Putamen (tissue), 1 donor: ENCODE measurements around the gene PPP1R2C.

ENCODE experiments used
- DNase-seq: peaks from one replicate; pipeline ENCODE4 v3.0.0-alpha.2; 2016; ENCODE audit warnings: low spot score

PPP1R2C gene

DNA sequence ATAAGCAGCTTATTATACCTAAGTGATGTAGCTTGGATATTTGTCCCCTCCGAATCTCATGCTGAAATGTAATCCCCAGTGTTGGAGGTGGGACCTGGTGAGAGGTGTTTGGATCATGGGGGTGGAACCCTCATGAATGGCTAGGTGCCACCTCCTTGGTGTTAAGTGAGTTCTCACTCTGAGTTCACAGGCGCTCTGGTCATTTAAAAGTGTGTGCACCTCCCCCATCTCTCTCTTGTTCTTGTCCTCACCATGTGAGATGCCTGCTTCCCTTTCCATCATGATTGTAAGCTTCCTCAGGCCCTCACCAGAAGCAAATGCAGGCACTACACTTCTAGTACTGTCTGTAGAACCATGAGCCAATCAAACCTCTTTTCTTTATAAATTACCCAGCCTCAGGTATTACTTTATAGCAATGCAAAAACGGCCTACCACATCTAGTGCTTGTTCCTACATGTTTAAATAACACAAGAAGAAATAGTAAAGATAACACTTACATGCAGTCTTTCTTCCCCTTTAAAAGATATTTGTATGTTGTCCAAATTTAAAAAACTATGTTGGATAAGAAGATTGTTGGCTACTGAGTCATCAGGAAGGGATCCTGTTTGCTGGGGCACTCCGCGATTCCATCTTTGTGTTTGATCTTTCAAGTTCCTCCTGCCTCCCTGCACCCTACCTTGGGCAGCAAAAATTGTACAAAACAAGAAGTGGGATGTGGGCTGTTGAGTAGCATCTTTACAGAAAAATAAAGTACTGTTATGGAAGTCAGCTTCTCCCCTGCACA is 29.7 kb downstream of the PPP1R2C start:
- DNase-seq = no peak

GRCh38 chrX:42746606-42747005 is 31.4 kb downstream of the PPP1R2C start:
- DNase-seq = no peak

DNA sequence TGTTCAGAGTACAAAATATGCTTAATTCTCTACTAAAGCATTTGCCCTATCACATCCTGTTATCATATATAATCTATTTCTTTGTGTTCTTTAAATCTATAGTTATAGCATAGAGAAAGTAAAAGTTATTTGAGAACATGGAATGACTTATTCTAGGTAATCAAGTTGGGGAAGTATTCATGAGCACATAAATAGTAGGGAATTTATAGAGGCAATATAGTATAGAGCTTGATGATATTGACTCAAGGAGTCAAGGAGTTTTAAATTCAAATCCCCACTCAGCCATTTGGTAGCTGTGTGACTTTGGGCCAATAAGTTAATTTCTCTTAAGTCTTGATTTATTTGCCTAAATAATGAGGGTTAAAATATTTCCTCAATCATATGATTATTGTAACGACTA is 37.5 kb downstream of the PPP1R2C start:
- no peak for DNase-seq

DNA sequence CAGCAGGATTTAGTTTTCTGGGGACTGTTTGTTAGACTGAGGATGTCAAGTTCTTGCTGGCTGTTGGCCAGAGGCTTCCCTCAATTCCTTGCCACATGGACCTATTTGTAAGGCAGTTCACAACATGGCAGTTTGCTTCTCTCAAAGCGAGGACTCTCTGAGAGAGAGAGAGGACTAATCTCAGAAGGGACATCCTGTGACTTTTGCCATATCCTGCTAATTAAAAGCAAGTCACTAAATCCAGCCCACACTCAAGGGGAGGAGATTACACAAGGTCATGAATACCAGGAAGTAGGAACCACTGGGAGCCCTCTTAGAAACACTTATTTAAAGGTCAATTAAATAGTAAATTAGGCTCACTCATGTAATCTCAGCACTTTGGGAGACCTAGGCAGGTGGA is 38.2 kb downstream of the PPP1R2C start:
- no peak for DNase-seq

- no peak for DNase-seq
Measured at GRCh38 chrX:42739258-42739657, 38.7 kb downstream of the PPP1R2C start.

DNA sequence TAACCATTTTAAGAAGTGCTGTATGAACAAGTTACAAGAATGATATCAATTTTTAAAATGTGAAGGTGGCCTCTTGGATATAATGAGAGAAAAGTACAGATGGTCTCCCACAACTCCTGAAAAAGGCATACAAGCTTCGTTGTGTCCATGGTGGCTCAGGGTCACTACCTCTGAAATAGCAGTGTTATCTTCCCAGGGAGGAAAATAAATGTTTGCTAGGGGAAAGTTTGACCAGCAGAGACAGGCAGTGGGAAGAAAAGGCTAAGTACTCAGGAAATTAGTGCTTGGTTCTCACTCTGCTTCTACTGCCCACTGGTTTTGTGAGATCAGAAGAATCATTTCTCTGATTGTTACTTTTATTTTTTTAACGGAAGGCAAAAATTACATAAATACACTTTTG is 39.4 kb downstream of the PPP1R2C start:
- DNase-seq = no peak

DNA sequence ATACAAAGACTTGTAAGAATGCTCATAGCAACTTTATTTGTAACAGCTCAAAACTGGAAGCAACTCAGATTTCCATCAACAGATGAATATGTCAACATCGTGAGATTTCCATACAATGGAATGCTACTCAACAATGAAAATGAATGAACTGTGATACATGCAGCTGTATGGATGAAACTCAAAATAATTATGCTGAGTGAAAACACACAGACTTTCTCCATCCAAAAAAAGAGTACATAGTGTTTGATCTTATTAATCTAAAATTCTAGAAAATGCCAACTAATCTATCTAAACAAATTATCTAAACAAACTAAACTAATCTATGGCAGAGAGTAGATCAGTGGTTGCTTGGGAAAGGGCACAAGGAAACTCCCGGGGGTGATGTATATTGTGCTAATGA is 42.7 kb downstream of the PPP1R2C start:
- no peak for DNase-seq

DNA sequence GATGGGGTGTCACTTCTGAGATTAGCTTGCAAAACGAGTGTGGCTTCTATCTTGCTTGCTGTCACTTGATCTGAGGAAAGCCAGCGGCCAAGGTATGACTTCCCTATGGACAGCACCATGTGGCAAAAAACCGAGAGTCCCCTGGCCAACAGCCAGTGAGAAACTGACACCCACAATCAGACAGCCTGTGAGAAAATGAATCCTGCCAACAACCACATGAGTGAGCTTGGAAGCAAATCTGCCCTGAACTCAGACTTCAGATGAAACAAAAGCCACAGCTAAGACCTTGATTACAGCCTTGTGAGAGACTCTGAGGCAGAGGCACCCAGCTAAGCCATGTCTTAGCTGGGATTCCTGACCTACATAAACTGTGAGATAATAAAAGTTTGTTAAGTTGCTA is 45.5 kb downstream of the PPP1R2C start:
- DNase-seq = no peak
